HUES64 (cell line): ENCODE results near the gene WDFY1.

Experiments
- H3K27ac ChIP-seq: 2 replicates; pipeline ENCODE4 v1.7.0; 2013; ENCODE audit warnings: low read depth, low read length, inconsistent platforms
- H3K27me3 ChIP-seq: 2 replicates; pipeline ENCODE4 v1.6.1; 2013; ENCODE audit warnings: mild to moderate bottlenecking, low read length; ENCODE audit not compliant: insufficient read depth
- H3K36me3 ChIP-seq: 2 replicates; pipeline ENCODE4 v1.6.1; 2013; ENCODE audit warnings: mild to moderate bottlenecking, low read length; ENCODE audit not compliant: insufficient read depth
- H3K4me1 ChIP-seq: 2 replicates; pipeline ENCODE4 v1.6.1; 2013; ENCODE audit warnings: mild to moderate bottlenecking, low read length, moderate library complexity; ENCODE audit not compliant: insufficient read depth
- H3K4me3 ChIP-seq: 2 replicates; pipeline ENCODE4 v1.5.1; 2013; ENCODE audit warnings: mild to moderate bottlenecking, low read length, moderate library complexity
- H3K9ac ChIP-seq: 2 replicates; pipeline ENCODE4 v1.6.1; 2013; ENCODE audit warnings: mild to moderate bottlenecking, low read depth, low read length
- H3K9me3 ChIP-seq: 2 replicates; pipeline ENCODE4 v1.6.1; 2013; ENCODE audit warnings: low read depth, low read length; ENCODE audit not compliant: insufficient read depth
- WGBS: fragments of 150-250, 120-280 bp; methylation state at CpG from one replicate; pipeline ENCODE4 v1.1.7; 2013; ENCODE audit warnings: missing lambda C conversion rate; 5-methylcytosine and 5-hydroxymethylcytosine counted together

The WDFY1 gene

GRCh38 chr2:223853425-223853837, 91.7 kb downstream of the WDFY1 start:
- Histone ChIP-seq H3K27ac (no peak overlapping the region), H3K27me3 (no peaks in the 10 kb centered on the region), H3K4me3 (no peak overlapping the region), H3K9ac (no peak overlapping the region), H3K4me1 (no peaks in the 10 kb centered on the region), H3K36me3 (no peaks in the 10 kb centered on the region), H3K9me3 (peaks cover 5% of the 10 kb centered on the region)
- WGBS = 90% methylated on average over 3 of the region's 3 CpGs

- Histone ChIP-seq H3K4me3 (no peak overlapping the region), H3K9ac (no peak overlapping the region), H3K27ac (no peak overlapping the region), H3K9me3 (peaks cover 5% of the 10 kb centered on the region), H3K4me1 (no peaks in the 10 kb centered on the region), H3K36me3 (no peaks in the 10 kb centered on the region), H3K27me3 (no peaks in the 10 kb centered on the region)
- WGBS = 89% methylated on average over 3 of the region's 3 CpGs
Observed at GRCh38 chr2:223852281-223852795, 92.8 kb downstream of the WDFY1 start.

DNA sequence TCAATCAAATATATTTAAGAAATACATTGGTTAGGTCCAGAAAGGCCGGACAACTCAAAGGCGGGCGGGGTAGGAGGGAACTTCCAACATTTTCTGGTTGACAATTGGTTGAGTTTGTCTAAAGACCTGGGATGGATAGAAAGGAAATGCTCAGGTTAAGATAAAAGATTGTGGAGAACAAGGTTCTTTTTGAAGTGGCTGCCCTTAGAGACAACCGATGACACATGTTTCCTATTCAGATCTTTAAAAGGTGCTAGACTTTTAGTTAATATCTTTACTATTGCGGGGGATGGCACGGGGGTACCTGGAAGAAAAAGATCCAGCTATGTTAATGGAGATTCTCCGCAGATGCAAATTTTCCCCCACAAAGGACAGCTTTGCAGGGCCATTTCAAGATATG, 97.7 kb downstream of the WDFY1 start:
- Histone ChIP-seq H3K4me1 (no peaks in the 10 kb centered on the region), H3K27ac (no peak overlapping the region)
- 92% methylated on average over 7 of the region's 7 CpGs for WGBS

DNA sequence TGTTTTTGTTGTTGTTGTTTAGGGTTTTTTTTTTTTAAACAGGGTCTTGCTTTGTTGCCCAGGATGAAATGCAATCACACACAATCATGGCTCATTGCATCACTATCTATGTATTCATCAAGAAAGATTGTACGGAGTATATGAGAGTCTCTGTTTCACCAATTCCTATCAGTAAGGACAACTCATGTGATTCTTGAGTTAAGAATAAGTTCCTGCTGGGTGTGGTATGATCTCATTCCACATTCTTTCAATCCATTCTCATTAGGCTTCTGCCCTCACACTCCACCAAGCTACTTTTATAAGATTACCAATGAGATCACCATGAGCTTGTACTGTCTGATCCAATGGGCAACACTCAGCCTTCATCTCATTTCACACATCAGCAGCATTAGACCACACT, 98.6 kb downstream of the WDFY1 start:
- no peak overlapping the region for H3K27ac ChIP-seq
- H3K27me3 ChIP-seq = no peaks in the 10 kb centered on the region
- WGBS = 100% methylated on average over 1 of the region's 1 CpG
- H3K4me3 ChIP-seq = no peak overlapping the region
- H3K9ac ChIP-seq = no peak overlapping the region
- H3K9me3 ChIP-seq = peaks cover 5% of the 10 kb centered on the region
- no peaks in the 10 kb centered on the region for H3K4me1 ChIP-seq
- no peaks in the 10 kb centered on the region for H3K36me3 ChIP-seq

More for the DNA sequence above, 97.7 kb downstream of the WDFY1 start:
- peaks cover 5% of the 10 kb centered on the region for H3K9me3 ChIP-seq
- H3K9ac ChIP-seq = no peak overlapping the region
- no peaks in the 10 kb centered on the region for H3K27me3 ChIP-seq
- H3K4me3 ChIP-seq = no peak overlapping the region
- H3K36me3 ChIP-seq = no peaks in the 10 kb centered on the region

DNA sequence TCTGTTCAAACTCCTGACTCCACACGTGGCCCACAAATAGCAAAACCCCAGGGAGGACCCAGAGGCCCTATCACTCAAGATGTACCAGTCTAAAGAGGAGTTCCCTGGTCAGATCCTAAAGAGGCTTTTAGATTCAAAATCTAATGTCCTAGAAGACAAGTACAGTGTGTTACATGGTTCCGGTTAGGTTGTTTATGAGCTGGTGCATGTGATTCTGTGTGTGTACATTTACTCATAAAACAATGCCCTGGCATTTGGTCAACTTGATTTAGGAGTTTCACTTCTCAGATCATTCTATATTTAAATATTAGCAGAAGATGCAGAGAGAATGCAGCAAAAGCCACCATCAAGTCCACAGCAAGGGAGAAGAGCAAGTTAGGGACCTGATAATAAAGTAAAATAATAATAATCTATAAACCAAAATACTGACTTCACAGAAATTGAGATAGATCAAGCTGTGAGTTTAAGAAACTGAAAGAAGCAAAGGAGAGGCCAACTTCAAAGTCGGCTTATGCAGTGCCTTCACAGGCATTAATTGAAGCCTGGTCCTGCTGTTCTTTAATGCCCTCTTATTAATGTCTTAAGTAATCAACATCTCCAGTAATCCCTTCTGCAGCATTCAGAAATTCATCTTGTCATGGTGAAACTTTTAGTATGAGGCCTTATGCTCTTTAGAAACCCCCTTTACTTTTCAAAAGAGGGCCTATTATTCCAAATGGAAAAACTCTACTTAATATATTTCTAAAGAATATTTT, 103.5 kb downstream of the WDFY1 start:
- H3K27ac ChIP-seq = no peak overlapping the region
- H3K9me3 ChIP-seq = no peaks in the 10 kb centered on the region
- no peaks in the 10 kb centered on the region for H3K36me3 ChIP-seq
- H3K4me3 ChIP-seq = no peak overlapping the region
- H3K4me1 ChIP-seq = peaks cover 10% of the 10 kb centered on the region
- WGBS = 85% methylated on average over 3 of the region's 3 CpGs
- H3K27me3 ChIP-seq = peaks cover 2% of the 10 kb centered on the region; the same call in 1 of the 2 replicates
- H3K9ac ChIP-seq = no peak overlapping the region

- Histone ChIP-seq H3K27ac (peak within 1 kb of the TSS; percentile 76; the same call in 1 of the 2 replicates), H3K9ac (peak within 1 kb of the TSS; percentile 58), H3K36me3 (no peaks in the 10 kb centered on the region), H3K9me3 (no peaks in the 10 kb centered on the region), H3K27me3 (peaks cover 4% of the 10 kb centered on the region; the same call in 1 of the 2 replicates), H3K4me1 (peaks cover 26% of the 10 kb centered on the region), H3K4me3 (peak within 1 kb of the TSS; percentile 84)
- under 1% methylated on average over 82 of the region's 82 CpGs for WGBS
Observed at GRCh38 chr2:223837287-223838061, 107.7 kb downstream of the WDFY1 start, which contains the start of gene AP1S3. Gene AP1S3 (minus strand): TSS chr2:223837582. CDS start chr2:223837450, 132 bp downstream.

- no peaks in the 10 kb centered on the region for H3K36me3 ChIP-seq
- H3K4me1 ChIP-seq = peaks cover 29% of the 10 kb centered on the region
- H3K9ac ChIP-seq = no peak overlapping the region
- H3K27ac ChIP-seq = no peak overlapping the region
- H3K4me3 ChIP-seq = peak overlapping the region; percentile 84; the same call in 1 of the 2 replicates
- peaks cover 4% of the 10 kb centered on the region; the same call in 1 of the 2 replicates for H3K27me3 ChIP-seq
- no peaks in the 10 kb centered on the region for H3K9me3 ChIP-seq
- 79% methylated on average over 15 of the region's 15 CpGs for WGBS
Observed at GRCh38 chr2:223835701-223836532, 109.2 kb downstream of the WDFY1 start.

DNA sequence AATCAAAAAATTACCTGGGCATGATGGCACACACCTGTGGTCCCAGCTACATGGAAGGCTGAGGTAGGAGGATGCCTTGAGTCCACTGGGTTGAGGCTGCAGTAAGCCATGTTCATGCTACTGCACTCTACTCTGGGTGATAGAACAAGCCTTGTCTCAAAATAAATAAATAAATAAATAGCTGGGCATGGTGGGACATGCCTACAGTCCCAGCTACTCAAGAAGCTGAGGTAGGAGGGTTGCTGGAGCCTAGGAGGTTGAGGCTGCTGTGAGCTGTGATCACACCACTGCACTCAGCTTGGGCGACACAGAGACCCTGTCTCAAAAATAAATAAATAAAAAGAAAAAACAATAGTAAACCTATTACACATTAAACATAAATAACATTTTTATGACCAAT, 110.7 kb downstream of the WDFY1 start:
- peaks cover 29% of the 10 kb centered on the region for H3K4me1 ChIP-seq
- H3K9ac ChIP-seq = no peak overlapping the region
- H3K27me3 ChIP-seq = peaks cover 4% of the 10 kb centered on the region; the same call in 1 of the 2 replicates
- WGBS = no CpG with 5 or more reads among the region's 1 CpG
- H3K9me3 ChIP-seq = no peaks in the 10 kb centered on the region
- no peak overlapping the region for H3K27ac ChIP-seq
- H3K36me3 ChIP-seq = no peaks in the 10 kb centered on the region
- H3K4me3 ChIP-seq = no peak overlapping the region

DNA sequence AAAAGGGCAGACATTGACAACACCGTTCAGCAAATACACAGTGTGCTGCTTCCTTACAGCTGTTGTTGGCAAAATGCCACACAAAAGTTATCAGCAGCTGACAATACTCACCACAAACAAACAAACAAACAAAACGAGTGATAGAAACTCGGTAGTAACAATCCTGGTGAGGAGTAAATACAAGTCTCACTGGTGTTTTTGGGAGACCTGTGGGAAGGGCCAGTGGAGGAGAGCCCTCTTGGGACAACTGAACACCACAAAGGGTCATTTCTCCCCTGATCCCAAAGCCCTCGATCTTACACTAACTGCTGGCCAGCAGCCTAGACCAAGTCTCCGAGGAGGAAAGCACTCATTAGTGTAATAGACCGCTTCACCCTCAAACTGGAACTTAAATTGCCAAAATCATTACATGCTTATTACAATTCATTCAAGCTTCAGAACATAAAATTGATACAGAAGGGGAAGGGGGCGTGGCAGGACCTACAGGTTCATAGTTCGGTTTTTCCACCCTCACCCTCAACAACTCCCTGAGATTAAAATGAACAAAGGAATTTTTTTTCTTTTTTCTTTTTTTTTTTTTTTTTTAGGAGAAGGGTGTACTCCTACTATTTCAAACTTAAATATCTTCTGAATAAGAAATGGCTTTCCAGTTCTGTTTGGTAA, 112.8 kb downstream of the WDFY1 start:
- peaks cover 4% of the 10 kb centered on the region; the same call in 1 of the 2 replicates for H3K27me3 ChIP-seq
- H3K4me3 ChIP-seq = no peak overlapping the region
- H3K36me3 ChIP-seq = no peaks in the 10 kb centered on the region
- WGBS = 90% methylated on average over 6 of the region's 8 CpGs
- no peak overlapping the region for H3K27ac ChIP-seq
- peaks cover 20% of the 10 kb centered on the region for H3K4me1 ChIP-seq
- no peak overlapping the region for H3K9ac ChIP-seq
- no peaks in the 10 kb centered on the region for H3K9me3 ChIP-seq

GRCh38 chr2:223829128-223829527, 116.0 kb downstream of the WDFY1 start:
- WGBS = 92% methylated on average over 5 of the region's 5 CpGs

More at GRCh38 chr2:223829128-223829527, 116.0 kb downstream of the WDFY1 start:
- no peak overlapping the region for H3K27ac ChIP-seq
- no peaks in the 10 kb centered on the region for H3K27me3 ChIP-seq
- H3K9me3 ChIP-seq = no peaks in the 10 kb centered on the region
- H3K9ac ChIP-seq = no peak overlapping the region
- H3K36me3 ChIP-seq = no peaks in the 10 kb centered on the region
- H3K4me1 ChIP-seq = peaks cover 14% of the 10 kb centered on the region
- H3K4me3 ChIP-seq = no peak overlapping the region
